H9 (cell line): ENCODE measurements around the gene MAPK8IP2. TPM values are rescaled to one million over a fixed set of nuclear protein-coding genes. Genes with fewer than 3 reads are reported as not detected.

Experiments
- DNase-seq: peaks from one replicate; pipeline ENCODE4 v3.0.0-alpha.2; 2017
- H2AFZ ChIP-seq: one replicate; pipeline ENCODE4 v1.6.1; 2013; ENCODE audit warnings: mild to moderate bottlenecking, low read length, control low read depth, moderate library complexity
- H2AK5ac ChIP-seq: 2 replicates; pipeline ENCODE4 v1.6.1; 2013; ENCODE audit warnings: low read length, control low read depth, mixed read lengths; ENCODE audit not compliant: insufficient read length
- H2BK120ac ChIP-seq: one replicate; pipeline ENCODE4 v1.6.1; 2013; ENCODE audit warnings: low read depth, mild to moderate bottlenecking, low read length, control low read depth, inconsistent platforms; ENCODE audit not compliant: poor library complexity, severe bottlenecking
- H2BK12ac ChIP-seq: 2 replicates; pipeline ENCODE4 v1.6.1; 2013; ENCODE audit warnings: low read length, control low read depth, mixed read lengths, low read depth; ENCODE audit not compliant: insufficient read length
- H2BK15ac ChIP-seq: 2 replicates; pipeline ENCODE4 v1.6.1; 2013; ENCODE audit warnings: low read depth, low read length, control low read depth
- H2BK20ac ChIP-seq: one replicate; pipeline ENCODE4 v1.6.1; 2013; ENCODE audit warnings: low read depth, mild to moderate bottlenecking, low read length, control low read depth, inconsistent platforms; ENCODE audit not compliant: poor library complexity, severe bottlenecking
- H2BK5ac ChIP-seq: 2 replicates; pipeline ENCODE4 v1.6.1; 2013; ENCODE audit warnings: low read length, control low read depth, mixed read lengths; ENCODE audit not compliant: insufficient read length
- H3K14ac ChIP-seq: 2 replicates; pipeline ENCODE4 v1.6.1; 2013; ENCODE audit warnings: low read length, control low read depth; ENCODE audit not compliant: insufficient read depth
- H3K18ac ChIP-seq: 2 replicates; pipeline ENCODE4 v1.6.1; 2013; ENCODE audit warnings: low read depth, mild to moderate bottlenecking, mixed read lengths, low read length, control low read depth; ENCODE audit not compliant: insufficient read length
- H3K23ac ChIP-seq: 2 replicates; pipeline ENCODE4 v1.6.1; 2013; ENCODE audit warnings: low read length, control low read depth, mixed read lengths, low read depth; ENCODE audit not compliant: insufficient read length
- H3K23me2 ChIP-seq: 2 replicates; pipeline ENCODE4 v1.6.1; 2013; ENCODE audit warnings: low read depth, mild to moderate bottlenecking, mixed read lengths, low read length, control low read depth; ENCODE audit not compliant: insufficient read length, poor library complexity, severe bottlenecking
- H3K27ac ChIP-seq: 2 replicates; pipeline ENCODE4 v1.5.1; 2013; ENCODE audit warnings: low read length, control low read depth, mixed read lengths, low read depth; ENCODE audit not compliant: insufficient read length
- H3K27me3 ChIP-seq: 2 replicates; pipeline ENCODE4 v1.6.1; 2013; ENCODE audit warnings: low read length, control low read depth, inconsistent platforms; ENCODE audit not compliant: insufficient read depth
- H3K4ac ChIP-seq: 2 replicates; pipeline ENCODE4 v1.6.1; 2013; ENCODE audit warnings: low read depth, mild to moderate bottlenecking, control low read depth, inconsistent platforms, low read length, moderate library complexity
- H3K4me1 ChIP-seq: 2 replicates; pipeline ENCODE4 v1.6.1; 2013; ENCODE audit warnings: low read length, control low read depth, inconsistent platforms; ENCODE audit not compliant: insufficient read depth
- H3K4me2 ChIP-seq: 2 replicates; pipeline ENCODE4 v1.6.1; 2013; ENCODE audit warnings: low read length, control low read depth, mixed read lengths; ENCODE audit not compliant: insufficient read length, insufficient read depth
- H3K56ac ChIP-seq: 2 replicates; pipeline ENCODE4 v1.6.1; 2013; ENCODE audit warnings: low read depth, mild to moderate bottlenecking, mixed read lengths, low read length, control low read depth; ENCODE audit not compliant: insufficient read length
- H3K79me1 ChIP-seq: 2 replicates; pipeline ENCODE4 v1.6.1; 2013; ENCODE audit warnings: low read depth, mild to moderate bottlenecking, moderate library complexity, low read length, control low read depth, inconsistent platforms; ENCODE audit not compliant: insufficient read depth, poor library complexity, severe bottlenecking
- H3K79me2 ChIP-seq: 2 replicates; pipeline ENCODE4 v1.6.1; 2013; ENCODE audit warnings: low read length, control low read depth, inconsistent platforms; ENCODE audit not compliant: insufficient read depth
- H3K9ac ChIP-seq: 2 replicates; pipeline ENCODE4 v1.6.1; 2013; ENCODE audit warnings: low read length, control low read depth, mixed read lengths; ENCODE audit not compliant: insufficient read length; ENCODE audit errors: extremely low read depth
- H3K9me3 ChIP-seq: one replicate; pipeline ENCODE4 v1.6.1; 2013; ENCODE audit warnings: low read depth, low read length, inconsistent platforms; ENCODE audit not compliant: control insufficient read depth
- H3T11ph ChIP-seq: one replicate; pipeline ENCODE4 v1.6.1; 2013; ENCODE audit warnings: mild to moderate bottlenecking, low read length, control low read depth, inconsistent platforms
- H4K20me1 ChIP-seq: one replicate; pipeline ENCODE4 v1.6.1; 2013; ENCODE audit not compliant: control insufficient read depth, insufficient read length, insufficient read depth
- H4K5ac ChIP-seq: 2 replicates; pipeline ENCODE4 v1.6.1; 2013; ENCODE audit warnings: low read depth, mild to moderate bottlenecking, mixed read lengths, low read length, control low read depth; ENCODE audit not compliant: insufficient read length
- H4K8ac ChIP-seq: replicated peaks from 2 replicates; pipeline ENCODE4 v1.6.1; 2013; ENCODE audit warnings: low read length, control low read depth, mixed read lengths, low read depth; ENCODE audit not compliant: insufficient read length
- H4K91ac ChIP-seq: 2 replicates; pipeline ENCODE4 v1.6.1; 2013; ENCODE audit warnings: low read depth, mild to moderate bottlenecking, moderate library complexity, mixed read lengths, low read length, control low read depth; ENCODE audit not compliant: insufficient read length
- H3K27ac Mint-ChIP-seq, 3 experiments: 2 replicates in 2 of 3; 3 replicates in 1 of 3; pipeline ENCODE4 v1.8.0; 2020 to 2021; ENCODE audit warnings: mixed read lengths in 3 of 3, mild to moderate bottlenecking in 1 of 3, moderate library complexity in 1 of 3
- H3K27me3 Mint-ChIP-seq: 2 replicates; pipeline ENCODE4 v1.8.0; 2021; ENCODE audit warnings: low read depth, mild to moderate bottlenecking, moderate library complexity, mixed read lengths
- H3K36me3 Mint-ChIP-seq, 3 experiments: 2 replicates in 2 of 3; 3 replicates in 1 of 3; pipeline ENCODE4 v1.8.0; 2020 to 2021; ENCODE audit warnings: low read depth in 3 of 3, mixed read lengths in 3 of 3; ENCODE audit not compliant: insufficient read depth in 1 of 3
- H3K4me1 Mint-ChIP-seq, 2 experiments: 2 replicates each; pipeline ENCODE4 v1.8.0; 2020; ENCODE audit warnings: mixed read lengths in 2 of 2
- H3K4me3 Mint-ChIP-seq, 2 experiments: 2 replicates in 1 of 2; 3 replicates in 1 of 2; pipeline ENCODE4 v1.8.0; 2020 to 2021; ENCODE audit warnings: mild to moderate bottlenecking in 2 of 2, mixed read lengths in 2 of 2, moderate library complexity in 1 of 2
- H3K9me3 Mint-ChIP-seq, 2 experiments: 2 replicates in 1 of 2; 3 replicates in 1 of 2; pipeline ENCODE4 v1.8.0; 2020; ENCODE audit warnings: mild to moderate bottlenecking in 2 of 2, mixed read lengths in 2 of 2, moderate library complexity in 1 of 2
- CTCF ChIP-seq: fragments of 200-600 bp; sonication (generic); conservative IDR thresholded peaks from 3 replicates; pipeline ENCODE4 v1.8.0; 2021; ENCODE audit warnings: antibody characterized with exemption, mild to moderate bottlenecking
- WGBS: extraction: QIAGEN DNeasy Blood & Tissue Kit; methylation state at CpG from one replicate; pipeline ENCODE4 v1.1.7; 2013; ENCODE audit warnings: missing lambda C conversion rate, low lambda C conversion rate, mixed read lengths; ENCODE audit not compliant: insufficient read length; ENCODE audit errors: extremely low coverage; 5-methylcytosine and 5-hydroxymethylcytosine counted together
- total RNA-seq: library from RNA; stranded (reverse); gene quantifications from 2 replicates; pipeline ENCODE4 v1.2.1, GENCODE V29; 2021

MAPK8IP2 gene
- total RNA-seq, 1 experiment from 2014 or later, result 5.7 TPM

- H2BK12ac ChIP-seq, result no peak overlapping the region
- no peak overlapping the region for H3K18ac ChIP-seq
- H4K20me1 ChIP-seq, result no peaks in the 10 kb centered on the region
- no peak overlapping the region for H3K4me2 ChIP-seq
- H3K27me3 ChIP-seq, result no peaks in the 10 kb centered on the region
- H4K91ac ChIP-seq, result no peak overlapping the region
- no peak overlapping the region for H3K27ac ChIP-seq
- H3K4me1 ChIP-seq, result no peaks in the 10 kb centered on the region
- no peaks in the 10 kb centered on the region for H3K9me3 ChIP-seq
- no peaks in the 10 kb centered on the region for H3K79me1 ChIP-seq
- no peak overlapping the region for H2BK20ac ChIP-seq
- H3K23ac ChIP-seq, result no peak overlapping the region
- no peaks in the 10 kb centered on the region for H3K79me2 ChIP-seq
- H3K14ac ChIP-seq, result no peak overlapping the region
- no peak overlapping the region for H3K4me3 Mint-ChIP-seq
- no peak overlapping the region for H4K8ac ChIP-seq
- no peak overlapping the region for H3K4ac ChIP-seq
- H3K27ac Mint-ChIP-seq, result no peak overlapping the region
- peaks cover 13 to 64% (median 57%) of the 10 kb centered on the region in 3 experiments; a peak in 6 of 7 replicates for H3K36me3 Mint-ChIP-seq
- TF ChIP-seq CTCF, result no peak
- H4K5ac ChIP-seq, result no peak overlapping the region
- DNase-seq, result no peak
- H3K27me3 Mint-ChIP-seq, result no peaks in the 10 kb centered on the region; the same call in none of the 2 replicates
- no peak overlapping the region for H2BK5ac ChIP-seq
- no peaks in the 10 kb centered on the region for H3K4me1 Mint-ChIP-seq
- H3K9ac ChIP-seq, result no peak overlapping the region
- no peak overlapping the region for H2BK120ac ChIP-seq
- no CpG with 5 or more reads among the region's 13 CpGs for WGBS
- H3T11ph ChIP-seq, result no peak overlapping the region
- no peaks in the 10 kb centered on the region for H3K23me2 ChIP-seq
- H3K9me3 Mint-ChIP-seq, result no peaks in the 10 kb centered on the region
- H2BK15ac ChIP-seq, result no peak overlapping the region
- H2AK5ac ChIP-seq, result no peak overlapping the region
- H2AFZ ChIP-seq, result no peak overlapping the region
- H3K56ac ChIP-seq, result no peak overlapping the region
These were observed 30.6 kb upstream of the MAPK8IP2 start for GRCh38 chr22:50569896-50570535.
